Heart left ventricle (tissue), 13 donors: ENCODE results near the gene IGFBP5.

Source experiments
- POLR2A ChIP-seq, 2 donors: fragments of 450-650 bp; IDR thresholded peaks; one replicate each; pipeline ENCODE4 v1.6.1; 2017; ENCODE audit warnings: antibody characterized with exemption in 2 of 2, mild to moderate bottlenecking in 2 of 2, moderate library complexity in 2 of 2
- TF ChIP-seq, protein P1 (sequence below), 12 donors: fragments of 200-600 bp; sonication (generic) in 4 of 12; IDR thresholded peaks; one replicate each; pipeline versions ENCODE4 v1.5.0 to v1.8.0; 2018 to 2022; ENCODE audit warnings: antibody characterized with exemption in 12 of 12, mild to moderate bottlenecking in 5 of 12
- donor health status: ischemic (EF 13 %, LVEDD 7.1; RV severe dilation, severe dysfunction).
- donor health status: DM: no; HTN: yes; CAD: no.
- donor health status: DM: no; HTN: no; CAD: no.
- donor health status: ischemic (EF 25% LVEDD 6.9; RV normal size, moderate dysfunction).
- donor health status: ischemic (EF 25% LVEDD 5.7; RV mildly dilated, moderate dysfunction).
- donor health status: ischemic (EF 35%, LVEDD 5.7; RV mildly dilated, moderate dysfunction).
- donor health status: nonischemic (EF 11% LVEDD 7.7; RV severe dilation, severe dysfunction).
- donor health status: DM: yes; HTN: yes; CAD: no.
- donor health status: PGD.
- donor health status: ischemic (EF 29% LVEDD 5.4; RV normal size, mild dysfunction).
- donor health status: nonischemic (EF 23%, LVEDD 6.1; RV moderate dilation, normal function).

DNA sequence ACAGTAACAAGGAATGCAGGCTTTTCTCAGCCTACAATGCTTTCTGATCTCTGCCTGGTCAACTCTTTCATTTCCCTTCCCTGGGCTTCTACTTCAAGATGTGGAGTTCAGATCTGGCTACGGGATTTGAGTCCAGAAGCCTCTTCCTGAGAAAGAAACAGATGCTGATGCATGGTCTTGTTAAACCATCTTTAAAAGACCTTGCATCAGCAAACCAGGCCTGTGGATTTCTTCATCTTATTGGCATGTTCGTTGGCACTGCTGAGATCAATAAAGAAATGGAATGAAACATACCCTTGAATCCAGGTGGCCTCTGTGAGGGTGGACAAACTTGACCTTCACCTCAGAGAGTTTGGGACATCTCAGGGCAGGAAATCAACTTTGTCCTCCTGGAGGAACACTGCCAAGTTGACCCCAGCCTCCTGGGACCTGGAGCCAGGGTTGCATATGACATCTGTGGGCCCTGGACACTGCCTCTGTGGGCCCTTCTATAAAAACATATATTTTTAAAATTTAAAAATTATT, 40.8 kb downstream of the IGFBP5 start:
- TF ChIP-seq, protein P1, sequence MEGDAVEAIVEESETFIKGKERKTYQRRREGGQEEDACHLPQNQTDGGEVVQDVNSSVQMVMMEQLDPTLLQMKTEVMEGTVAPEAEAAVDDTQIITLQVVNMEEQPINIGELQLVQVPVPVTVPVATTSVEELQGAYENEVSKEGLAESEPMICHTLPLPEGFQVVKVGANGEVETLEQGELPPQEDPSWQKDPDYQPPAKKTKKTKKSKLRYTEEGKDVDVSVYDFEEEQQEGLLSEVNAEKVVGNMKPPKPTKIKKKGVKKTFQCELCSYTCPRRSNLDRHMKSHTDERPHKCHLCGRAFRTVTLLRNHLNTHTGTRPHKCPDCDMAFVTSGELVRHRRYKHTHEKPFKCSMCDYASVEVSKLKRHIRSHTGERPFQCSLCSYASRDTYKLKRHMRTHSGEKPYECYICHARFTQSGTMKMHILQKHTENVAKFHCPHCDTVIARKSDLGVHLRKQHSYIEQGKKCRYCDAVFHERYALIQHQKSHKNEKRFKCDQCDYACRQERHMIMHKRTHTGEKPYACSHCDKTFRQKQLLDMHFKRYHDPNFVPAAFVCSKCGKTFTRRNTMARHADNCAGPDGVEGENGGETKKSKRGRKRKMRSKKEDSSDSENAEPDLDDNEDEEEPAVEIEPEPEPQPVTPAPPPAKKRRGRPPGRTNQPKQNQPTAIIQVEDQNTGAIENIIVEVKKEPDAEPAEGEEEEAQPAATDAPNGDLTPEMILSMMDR (IDR thresholded peaks at IDR 0.05): no peak
- TF ChIP-seq POLR2A (IDR thresholded peaks at IDR 0.05): no peak
